Activated CD4-positive, alpha-beta T cell treated with anti-CD3 and anti-CD28 coated beads, Interleukin-2, amount 50 U/mL, for 24 hours (primary cell): Measurements from ENCODE around the gene ANKS1B.

Experiments
- DNase-seq, 2 donors: peaks; one replicate each; pipeline ENCODE4 v3.0.0-alpha.2; 2020; ENCODE audit warnings: low read depth in 1 of 2, low spot score in 1 of 2

ANKS1B gene

GRCh38 chr12:98699586-98699985 is 1285.2 kb downstream of the ANKS1B start:
- DNase-seq: no peak

DNA sequence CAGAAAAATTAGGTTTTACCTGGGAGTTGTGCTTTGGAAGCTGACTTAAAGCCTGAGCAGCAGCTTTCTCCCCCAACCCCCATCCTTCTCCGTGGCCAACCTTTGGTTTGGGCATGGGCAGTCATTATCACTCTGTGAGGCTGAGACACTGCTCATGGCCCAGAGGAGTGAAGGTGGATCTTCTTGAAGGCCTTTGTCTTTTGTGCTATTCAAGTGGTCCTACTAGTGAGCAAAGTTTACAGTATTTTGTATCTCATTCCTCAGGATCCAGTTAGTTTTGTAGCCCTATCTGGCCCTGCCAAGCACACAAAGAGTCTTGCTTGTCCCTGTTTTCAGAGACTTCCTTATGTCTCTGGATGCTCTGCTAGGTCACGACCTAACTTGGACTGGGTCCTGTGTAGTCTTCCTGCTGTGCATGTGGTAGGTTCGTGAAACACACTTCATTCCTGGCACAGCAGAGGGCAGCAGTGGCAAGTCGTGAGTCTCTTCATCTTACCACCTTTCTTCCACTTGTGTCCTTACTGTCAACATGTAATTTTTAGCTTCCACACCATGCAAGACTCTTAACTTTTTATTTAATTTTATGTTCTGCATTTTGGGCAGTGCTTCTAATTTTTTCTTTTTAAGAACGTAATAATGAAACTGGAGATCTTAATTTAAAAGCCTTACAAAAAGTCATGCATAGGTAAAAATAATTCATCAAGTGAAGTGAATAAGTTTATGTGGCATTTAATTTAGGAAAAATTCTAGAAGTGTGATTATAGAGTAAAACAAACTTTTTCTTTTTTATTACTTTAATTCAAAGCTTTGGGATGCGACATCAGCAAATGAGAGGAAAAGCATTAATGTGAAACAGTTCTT is 1285.9 kb downstream of the ANKS1B start:
- peak; percentile 5 to 13 for DNase-seq

- no peak for DNase-seq
These were observed 1287.5 kb downstream of the ANKS1B start for GRCh38 chr12:98697209-98697608.

DNA sequence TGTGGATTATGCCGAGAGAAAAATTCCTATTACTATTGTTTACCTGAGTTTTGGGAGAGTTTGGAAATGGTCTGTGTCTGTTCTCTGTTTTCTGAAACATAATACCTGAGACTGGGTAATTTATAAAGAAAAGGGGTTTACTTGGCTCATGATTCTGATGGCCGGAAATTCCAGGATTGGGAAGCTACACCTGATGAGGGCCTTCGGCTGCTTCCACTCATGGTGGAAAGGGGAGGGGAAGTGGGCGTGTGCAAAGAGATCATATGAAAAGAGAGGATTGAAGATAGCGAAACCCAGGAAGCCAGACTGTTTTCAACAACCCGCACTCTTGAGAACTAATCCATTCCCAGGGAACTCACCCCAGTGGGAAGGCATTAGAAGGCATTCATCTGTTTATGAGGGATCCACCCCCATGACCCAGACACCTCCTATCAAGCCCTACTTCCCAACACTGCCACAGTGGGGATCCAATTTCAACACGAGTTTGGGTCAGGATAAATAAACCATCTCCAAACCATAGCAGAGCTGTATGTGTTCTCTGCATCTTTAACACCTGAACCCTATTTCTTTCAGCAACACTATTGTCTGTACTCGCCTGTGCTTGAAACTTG is 1288.6 kb downstream of the ANKS1B start:
- DNase-seq: no peak

DNA sequence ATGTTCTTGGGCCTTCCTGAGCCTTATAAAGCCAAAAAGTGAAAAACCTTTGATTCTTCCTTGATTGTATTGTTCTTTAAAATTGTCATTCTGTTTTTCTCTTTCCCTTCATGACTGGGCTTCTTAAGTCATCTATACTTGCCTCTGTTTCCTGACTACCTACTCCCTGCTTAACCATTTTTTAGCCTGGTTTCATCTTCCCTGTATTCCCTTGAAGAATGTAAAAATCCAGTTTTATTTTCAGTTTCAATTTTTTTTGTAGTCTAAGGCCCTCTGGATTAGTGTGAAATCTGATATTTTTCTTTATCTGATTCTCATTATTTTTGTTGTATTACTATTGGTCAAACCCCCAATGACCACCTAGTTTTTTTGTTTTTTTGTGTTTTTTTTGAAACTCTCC is 1293.4 kb downstream of the ANKS1B start:
- no peak for DNase-seq

- DNase-seq: no peak
These were observed 1298.1 kb downstream of the ANKS1B start for GRCh38 chr12:98686603-98687002.
